ENCODE results near the gene ASPDH. TPM values are rescaled to one million over a fixed set of nuclear protein-coding genes. Genes with fewer than 3 reads are reported as not detected.

Gene ASPDH
- total and polyA plus RNA-seq, 2 of the 13 experiments (the other 11 are each of a cell fraction or from before 2014, with no cell fraction given) = 2.2 to 3.3 TPM

GRCh38 chr19:50490991-50491472 is 22.7 kb downstream of the ASPDH start:
- ChIA-PET CTCF (ENCODE audit: low intra/inter-chr PET ratio, low total read pairs) (no interaction called here), POLR2A (no interaction called here)
- no peak overlapping the region for H3K9ac ChIP-seq (ENCODE audit: insufficient read depth, low read depth, low read length)
- no peak for FAIRE-seq
- DNase-seq (ENCODE audit: low spot score) = no peak
- intact Hi-C loops (cut with micrococcal nuclease; ENCODE audit: unreplicated experiment) (no loop called here), in situ Hi-C loops (cut with HindIII; ENCODE audit: extremely low pct_ligation_motif_present, low pct_unique_long_range_greater_than_20kb) (no loop called here)
- WGBS (ENCODE audit: low lambda C conversion rate) = 36% methylated on average over 23 of the region's 26 CpGs
- H3K79me2 ChIP-seq (ENCODE audit: insufficient read depth, low read length) = no peaks in the 10 kb centered on the region
- no peaks in the 10 kb centered on the region for H3K36me3 ChIP-seq (replicated peaks in 1 of 2; ENCODE audit: control insufficient read depth in 1 of 2, insufficient read depth in 2 of 2, low read length in 2 of 2)
- ATAC-seq = no peak
- no peaks in the 10 kb centered on the region for H4K20me1 ChIP-seq (ENCODE audit: insufficient read depth, low read length)
- peaks cover 11% of the 10 kb centered on the region for H3K9me3 ChIP-seq (ENCODE audit: low read length)
- no peaks in the 10 kb centered on the region for H3K4me1 ChIP-seq (ENCODE audit: insufficient read depth, low read length)
- no peak overlapping the region for H3K4me2 ChIP-seq (ENCODE audit: low read depth, low read length)
- peaks cover 8 to 30% of the 10 kb centered on the region in 2 experiments; a peak in 3 of 5 replicates for H3K27me3 ChIP-seq (ENCODE audit: control insufficient read depth in 1 of 2, insufficient read depth in 2 of 2, low read length in 2 of 2)
- no TSS peak for BruUV-seq (replicated peaks)
- no peak overlapping the region for H3K4me3 ChIP-seq (replicated peaks in 1 of 3; ENCODE audit: insufficient read depth in 1 of 3, low read depth in 2 of 3, low read length in 3 of 3)
- no peak overlapping the region for H2AFZ ChIP-seq (ENCODE audit: low read length)
- no peak overlapping the region for H3K27ac ChIP-seq (ENCODE audit: extremely low read length, insufficient read depth, low read length)
- TF ChIP-seq FOXP4 (CRISPR knock-in tag; IDR thresholded peaks at IDR 0.05) (no peak), BCLAF1 (IDR thresholded peaks at IDR 0.05) (no peak), ZNF335 (CRISPR knock-in tag; IDR thresholded peaks at IDR 0.05) (no peak), ZNF350 (CRISPR knock-in tag; IDR thresholded peaks at IDR 0.05; ENCODE audit: borderline replicate concordance, low read depth) (no peak), MTA3 (CRISPR knock-in tag; IDR thresholded peaks at IDR 0.05) (no peak), ZMAT5 (CRISPR knock-in tag; IDR thresholded peaks at IDR 0.05; ENCODE audit: borderline replicate concordance, low read depth) (no peak), ETS1 (CRISPR knock-in tag; IDR thresholded peaks at IDR 0.05) (no peak), ZBTB25 (CRISPR knock-in tag; IDR thresholded peaks at IDR 0.05) (no peak), ZHX2 (IDR thresholded peaks at IDR 0.05; ENCODE audit: low read depth) (no peak), ZHX2 (CRISPR knock-in tag; IDR thresholded peaks at IDR 0.05; ENCODE audit: borderline replicate concordance) (no peak), ZKSCAN8 (CRISPR knock-in tag; IDR thresholded peaks at IDR 0.05; ENCODE audit: borderline replicate concordance) (no peak)
